ENCODE results near the gene AFAP1L2.

AFAP1L2 gene

DNA sequence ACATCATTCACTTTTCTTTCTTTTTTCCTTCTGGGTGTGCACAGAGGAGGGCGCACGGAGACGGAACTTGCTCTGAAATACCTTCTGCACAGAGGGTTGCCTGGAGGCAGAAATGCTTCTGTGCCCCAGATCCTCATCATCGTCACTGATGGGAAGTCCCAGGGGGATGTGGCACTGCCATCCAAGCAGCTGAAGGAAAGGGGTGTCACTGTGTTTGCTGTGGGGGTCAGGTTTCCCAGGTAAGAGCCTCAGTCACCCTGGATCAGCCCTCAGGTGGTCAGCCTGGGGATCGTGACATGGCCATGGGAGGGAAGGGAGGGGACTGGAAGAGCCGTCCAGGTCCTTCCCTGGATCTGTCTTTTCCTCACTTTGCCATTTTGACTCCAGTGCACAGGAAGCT is 131.6 kb downstream of the AFAP1L2 start:
- no peaks in the 10 kb centered on the region for H3K36me3 ChIP-seq (ENCODE audit: control insufficient read depth, low read length)
- no peaks in the 10 kb centered on the region for H3K9me3 ChIP-seq (ENCODE audit: control insufficient read depth, insufficient read depth, low read length)
- no peaks in the 10 kb centered on the region for H4K20me1 ChIP-seq (ENCODE audit: control insufficient read depth, insufficient read depth, low read depth, low read length)
- H3K9me2 ChIP-seq (replicated peaks; ENCODE audit: control insufficient read depth, low read length), result no peaks in the 10 kb centered on the region
- H3K4me2 ChIP-seq (ENCODE audit: low read length), result no peak overlapping the region
- H3K27ac ChIP-seq (ENCODE audit: low read depth, low read length), result no peak overlapping the region
- H3K79me2 ChIP-seq (ENCODE audit: control insufficient read depth, low read length), result no peaks in the 10 kb centered on the region
- no peak overlapping the region for H3K4me3 ChIP-seq (ENCODE audit: low read length)
- no peaks in the 10 kb centered on the region for H3F3A ChIP-seq (ENCODE audit: control insufficient read depth, insufficient read depth)
- no peak for TF ChIP-seq EZH2phosphoT487 (IDR thresholded peaks at IDR 0.05; ENCODE audit: borderline replicate concordance, low read length)
- no peaks in the 10 kb centered on the region for H3K4me1 ChIP-seq (ENCODE audit: control insufficient read depth, low read length)
- H3K27me3 ChIP-seq (ENCODE audit: control insufficient read depth, low read length), result peaks cover 3% of the 10 kb centered on the region; the same call in 1 of the 2 replicates

DNA sequence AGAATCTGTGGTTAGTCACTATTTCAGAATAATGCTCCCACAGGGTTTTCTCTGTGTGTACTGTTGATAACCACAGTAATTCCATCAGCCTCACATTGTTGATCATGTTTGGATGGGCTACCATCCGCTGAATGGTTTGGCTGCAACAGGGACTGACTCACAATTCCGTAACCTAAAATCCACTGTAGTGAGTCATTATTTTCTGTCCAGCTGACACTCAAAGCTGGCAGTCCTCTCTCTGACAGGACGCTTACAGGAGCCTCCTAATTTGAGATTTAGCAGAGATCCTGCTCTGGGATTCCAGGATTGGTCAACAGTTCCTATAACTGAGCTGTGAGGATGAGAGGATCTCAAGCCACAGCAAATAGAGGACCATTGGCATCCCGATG is 132.5 kb downstream of the AFAP1L2 start:
- no peak overlapping the region for H3K4me3 ChIP-seq (ENCODE audit: low read length)
- H4K20me1 ChIP-seq (ENCODE audit: control insufficient read depth, insufficient read depth, low read depth, low read length), result no peaks in the 10 kb centered on the region
- H3K36me3 ChIP-seq (ENCODE audit: control insufficient read depth, low read length), result no peaks in the 10 kb centered on the region
- H3K4me1 ChIP-seq (ENCODE audit: control insufficient read depth, low read length), result no peaks in the 10 kb centered on the region
- no peaks in the 10 kb centered on the region for H3K9me3 ChIP-seq (ENCODE audit: control insufficient read depth, insufficient read depth, low read length)
- H3K4me2 ChIP-seq (ENCODE audit: low read length), result no peak overlapping the region
- H3K79me2 ChIP-seq (ENCODE audit: control insufficient read depth, low read length), result no peaks in the 10 kb centered on the region
- H3K9me2 ChIP-seq (replicated peaks; ENCODE audit: control insufficient read depth, low read length), result no peaks in the 10 kb centered on the region
- no peak for TF ChIP-seq EZH2phosphoT487 (IDR thresholded peaks at IDR 0.05; ENCODE audit: borderline replicate concordance, low read length)
- H3F3A ChIP-seq (ENCODE audit: control insufficient read depth, insufficient read depth), result no peaks in the 10 kb centered on the region
- H3K27me3 ChIP-seq (ENCODE audit: control insufficient read depth, low read length), result peaks cover 3% of the 10 kb centered on the region; the same call in 1 of the 2 replicates
- H3K27ac ChIP-seq (ENCODE audit: low read depth, low read length), result no peak overlapping the region

GRCh38 chr10:114271075-114271778 is 133.1 kb downstream of the AFAP1L2 start:
- no peaks in the 10 kb centered on the region for H3K36me3 ChIP-seq (ENCODE audit: control insufficient read depth, low read length)
- H3K27ac ChIP-seq (ENCODE audit: low read depth, low read length), result no peak overlapping the region
- H3K4me3 ChIP-seq (ENCODE audit: low read length), result no peak overlapping the region
- no peaks in the 10 kb centered on the region for H3K4me1 ChIP-seq (ENCODE audit: control insufficient read depth, low read length)
- H3K9me2 ChIP-seq (replicated peaks; ENCODE audit: control insufficient read depth, low read length), result no peaks in the 10 kb centered on the region
- no peaks in the 10 kb centered on the region for H3K9me3 ChIP-seq (ENCODE audit: control insufficient read depth, insufficient read depth, low read length)
- H3F3A ChIP-seq (ENCODE audit: control insufficient read depth, insufficient read depth), result no peaks in the 10 kb centered on the region
- peaks cover 3% of the 10 kb centered on the region; the same call in 1 of the 2 replicates for H3K27me3 ChIP-seq (ENCODE audit: control insufficient read depth, low read length)
- H3K4me2 ChIP-seq (ENCODE audit: low read length), result no peak overlapping the region
- H3K79me2 ChIP-seq (ENCODE audit: control insufficient read depth, low read length), result no peaks in the 10 kb centered on the region
- TF ChIP-seq EZH2phosphoT487 (IDR thresholded peaks at IDR 0.05; ENCODE audit: borderline replicate concordance, low read length), result no peak
- TF ChIP-seq, protein P1, sequence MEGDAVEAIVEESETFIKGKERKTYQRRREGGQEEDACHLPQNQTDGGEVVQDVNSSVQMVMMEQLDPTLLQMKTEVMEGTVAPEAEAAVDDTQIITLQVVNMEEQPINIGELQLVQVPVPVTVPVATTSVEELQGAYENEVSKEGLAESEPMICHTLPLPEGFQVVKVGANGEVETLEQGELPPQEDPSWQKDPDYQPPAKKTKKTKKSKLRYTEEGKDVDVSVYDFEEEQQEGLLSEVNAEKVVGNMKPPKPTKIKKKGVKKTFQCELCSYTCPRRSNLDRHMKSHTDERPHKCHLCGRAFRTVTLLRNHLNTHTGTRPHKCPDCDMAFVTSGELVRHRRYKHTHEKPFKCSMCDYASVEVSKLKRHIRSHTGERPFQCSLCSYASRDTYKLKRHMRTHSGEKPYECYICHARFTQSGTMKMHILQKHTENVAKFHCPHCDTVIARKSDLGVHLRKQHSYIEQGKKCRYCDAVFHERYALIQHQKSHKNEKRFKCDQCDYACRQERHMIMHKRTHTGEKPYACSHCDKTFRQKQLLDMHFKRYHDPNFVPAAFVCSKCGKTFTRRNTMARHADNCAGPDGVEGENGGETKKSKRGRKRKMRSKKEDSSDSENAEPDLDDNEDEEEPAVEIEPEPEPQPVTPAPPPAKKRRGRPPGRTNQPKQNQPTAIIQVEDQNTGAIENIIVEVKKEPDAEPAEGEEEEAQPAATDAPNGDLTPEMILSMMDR (IDR thresholded peaks at IDR 0.05; ENCODE audit: low read depth, low read length, poor library complexity, severe bottlenecking), result no peak
- H4K20me1 ChIP-seq (ENCODE audit: control insufficient read depth, insufficient read depth, low read depth, low read length), result no peaks in the 10 kb centered on the region

DNA sequence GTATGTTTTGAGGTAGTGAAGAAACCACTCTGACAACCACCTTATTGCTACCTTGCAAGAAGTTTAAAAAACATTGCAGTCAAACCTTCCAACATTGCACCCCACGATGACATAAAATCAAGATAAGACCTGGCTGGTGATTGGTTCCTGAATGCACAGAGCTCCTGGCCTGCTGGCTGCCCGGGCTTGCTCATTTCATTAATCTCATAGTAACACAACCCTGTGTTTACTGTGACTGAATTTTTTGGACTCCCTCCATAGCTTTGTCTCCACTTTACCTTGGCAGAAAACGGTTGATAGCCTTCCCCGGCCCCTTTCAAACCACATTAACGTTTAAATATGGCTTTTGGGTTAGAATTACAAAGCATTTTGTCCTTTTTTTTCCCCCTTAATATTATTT is 137.8 kb downstream of the AFAP1L2 start:
- Histone ChIP-seq H4K20me1 (ENCODE audit: control insufficient read depth, insufficient read depth, low read depth, low read length) (no peaks in the 10 kb centered on the region), H3K79me2 (ENCODE audit: control insufficient read depth, low read length) (no peaks in the 10 kb centered on the region), H3F3A (ENCODE audit: control insufficient read depth, insufficient read depth) (no peaks in the 10 kb centered on the region), H3K4me1 (ENCODE audit: control insufficient read depth, low read length) (no peaks in the 10 kb centered on the region), H3K36me3 (ENCODE audit: control insufficient read depth, low read length) (no peaks in the 10 kb centered on the region), H3K9me3 (ENCODE audit: control insufficient read depth, insufficient read depth, low read length) (no peaks in the 10 kb centered on the region), H3K4me2 (ENCODE audit: low read length) (no peak overlapping the region), H3K27ac (ENCODE audit: low read depth, low read length) (no peak overlapping the region), H3K9me2 (replicated peaks; ENCODE audit: control insufficient read depth, low read length) (no peaks in the 10 kb centered on the region), H3K27me3 (ENCODE audit: control insufficient read depth, low read length) (no peaks in the 10 kb centered on the region), H3K4me3 (ENCODE audit: low read length) (no peak overlapping the region)
- TF ChIP-seq, protein P1 (IDR thresholded peaks at IDR 0.05; ENCODE audit: low read depth, low read length, poor library complexity, severe bottlenecking), result no peak
- no peak for TF ChIP-seq EZH2phosphoT487 (IDR thresholded peaks at IDR 0.05; ENCODE audit: borderline replicate concordance, low read length)
